ENCODE results near the gene RBPJL.
A peak's percentile ranks its signal among the peaks of the same experiment; 100 is the strongest.

RBPJL gene

DNA sequence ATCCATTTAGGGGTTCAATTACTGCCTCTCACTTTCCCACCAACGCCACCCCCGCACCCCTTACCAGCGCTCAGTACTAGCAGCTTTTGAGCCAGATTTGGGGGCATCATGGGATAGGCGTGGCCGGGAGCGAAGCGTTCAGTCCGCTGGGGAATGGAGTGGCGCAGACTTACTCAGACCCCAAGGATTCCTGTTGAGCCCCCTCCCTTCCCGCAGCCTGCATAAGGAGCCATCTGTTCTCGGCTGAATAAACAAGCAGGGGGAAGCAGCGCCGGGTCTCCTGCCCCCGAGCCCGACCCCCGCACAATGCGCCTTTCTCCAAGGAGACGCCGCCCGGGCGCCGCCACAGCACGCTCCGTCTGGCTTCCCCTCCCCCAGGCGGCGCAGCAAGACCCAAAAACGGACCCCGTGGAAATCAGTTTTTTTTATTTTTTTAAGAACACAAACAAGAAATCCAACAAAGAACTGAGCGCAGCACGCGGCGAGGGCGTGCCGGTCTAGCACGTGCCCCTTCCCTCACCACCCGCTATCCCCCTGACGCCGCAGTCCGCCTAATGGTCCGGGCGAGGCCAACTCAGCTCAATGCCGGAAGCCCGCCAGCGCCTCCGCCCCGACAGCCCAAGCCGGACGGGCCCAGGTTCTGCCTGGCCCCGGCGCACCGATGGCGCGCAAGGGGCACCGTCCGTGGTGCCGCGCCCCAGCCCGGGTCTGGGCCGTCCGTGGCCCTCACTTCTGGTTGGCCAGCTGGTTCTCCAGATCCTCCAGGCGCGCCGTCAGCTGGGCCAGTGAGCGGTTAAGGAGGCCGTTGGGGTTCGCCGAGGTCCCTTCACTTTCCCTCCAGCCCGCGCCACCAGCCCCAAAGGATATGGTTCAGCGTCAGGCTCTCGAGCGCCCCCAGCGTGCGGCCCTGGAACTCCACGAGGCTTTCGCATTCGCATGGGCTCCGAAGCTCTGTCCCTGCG is 13.3 kb upstream of the RBPJL start:
- peak; percentile 69 for DNase-seq

DNA sequence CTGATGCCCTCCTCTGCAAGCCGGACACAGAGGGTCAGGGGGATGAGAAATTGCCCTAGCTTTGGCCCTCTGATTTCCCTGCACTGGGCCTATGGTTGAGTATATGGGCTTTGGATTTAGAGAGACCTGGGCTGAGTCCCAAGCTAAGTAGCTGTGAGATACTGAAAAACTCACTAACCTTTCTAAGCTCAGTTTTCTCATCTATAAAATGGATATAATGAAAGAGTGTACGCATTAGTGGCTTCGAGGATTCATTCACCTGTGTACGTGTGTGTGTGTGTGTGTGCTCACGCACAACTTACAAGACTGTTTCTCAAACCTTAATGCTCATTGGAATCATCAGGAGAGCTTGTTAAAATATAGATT is 12.7 kb upstream of the RBPJL start:
- no peak for DNase-seq

DNA sequence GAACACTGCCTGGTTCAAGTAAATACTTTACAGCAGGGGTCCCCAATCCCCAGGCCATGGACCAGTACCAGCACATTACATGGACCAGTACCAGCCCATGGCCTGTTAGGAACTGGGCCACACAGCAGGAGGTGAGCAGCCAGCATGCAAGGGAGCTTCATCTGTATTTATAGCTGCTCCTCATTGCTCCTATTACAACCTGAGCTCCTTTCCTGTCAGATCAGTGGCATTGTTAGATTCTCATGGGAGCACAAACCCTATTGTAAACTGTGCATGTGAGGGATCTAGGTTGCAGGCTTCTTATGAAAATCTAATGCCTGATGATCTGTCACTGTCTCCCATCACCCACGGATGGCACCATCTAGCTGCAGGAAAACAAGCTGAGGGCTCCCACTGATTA is 12.0 kb upstream of the RBPJL start:
- DNase-seq: no peak

DNA sequence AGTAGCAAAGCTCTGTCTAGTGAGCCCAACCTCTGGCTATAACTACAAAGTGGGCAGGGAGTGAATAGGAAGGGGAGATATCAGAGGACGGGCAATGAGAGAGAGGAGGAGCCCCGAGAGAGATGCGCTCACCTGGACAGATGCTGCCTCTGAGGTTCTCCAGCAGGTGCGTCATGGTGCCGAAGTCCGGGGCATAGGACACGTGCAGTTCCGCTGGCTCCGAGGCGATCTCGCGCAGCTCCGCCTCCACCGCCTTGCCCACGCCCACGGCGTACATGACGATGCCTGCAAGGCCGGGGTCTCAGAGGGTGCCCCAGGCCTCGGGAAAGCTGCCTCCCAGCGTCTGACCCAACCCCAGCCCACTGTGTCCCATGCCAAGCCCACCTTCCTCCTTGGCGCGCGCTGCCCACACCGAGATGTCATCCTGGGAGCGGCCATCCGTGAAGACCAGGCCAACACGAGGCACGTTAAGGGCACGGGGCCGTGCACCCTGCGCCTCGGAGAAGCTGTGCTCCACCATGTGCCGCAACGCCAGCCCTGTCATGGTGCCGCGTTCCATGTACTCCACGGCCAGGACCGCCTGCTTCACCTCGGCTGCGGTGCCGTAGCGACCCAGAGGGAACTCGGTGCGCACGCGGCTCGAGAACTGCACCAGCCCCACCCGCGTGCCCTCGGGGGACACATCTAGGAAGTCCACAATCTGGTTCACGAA is 8.7 kb upstream of the RBPJL start:
- DNase-seq: no peak

DNA sequence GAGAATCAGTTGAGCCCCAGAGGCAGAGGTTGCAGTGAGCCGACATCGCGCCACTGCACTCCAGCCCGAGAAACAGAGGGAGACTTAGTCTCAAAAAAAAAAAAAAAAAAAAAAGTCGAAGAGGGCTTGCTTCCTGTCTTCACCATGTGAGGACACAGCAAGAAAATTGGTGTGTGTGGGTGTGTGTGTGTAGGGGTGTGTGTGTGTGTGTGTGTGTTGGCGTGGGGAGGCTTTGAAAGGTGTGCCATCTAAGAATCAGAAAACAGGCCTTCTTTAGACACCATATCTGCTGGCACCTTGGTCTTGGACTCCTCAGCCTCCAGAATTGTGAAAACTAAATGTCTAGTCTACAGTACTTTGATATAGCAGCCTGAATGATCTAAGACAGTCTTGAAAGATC is 6.9 kb upstream of the RBPJL start:
- no peak for DNase-seq

DNA sequence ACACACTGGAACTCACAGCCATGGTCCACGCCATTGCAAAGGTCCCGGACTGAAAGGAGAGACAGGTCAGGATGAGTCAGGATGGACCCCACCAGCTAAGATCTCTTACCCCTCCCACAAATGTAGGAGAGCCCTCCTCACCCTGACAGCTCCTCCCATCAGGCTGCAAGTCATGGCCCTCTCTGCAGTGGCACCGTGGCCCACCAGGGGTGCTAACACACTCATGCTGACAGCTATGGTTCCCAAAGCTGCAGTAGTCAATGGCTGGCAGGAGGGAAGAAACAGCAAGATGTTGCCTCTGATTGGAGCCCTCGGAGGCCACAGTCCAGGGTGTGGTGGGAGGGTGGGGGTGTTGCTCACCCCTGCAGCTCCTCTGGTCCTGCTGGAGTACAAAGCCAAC is 5.7 kb upstream of the RBPJL start:
- DNase-seq: no peak

DNA sequence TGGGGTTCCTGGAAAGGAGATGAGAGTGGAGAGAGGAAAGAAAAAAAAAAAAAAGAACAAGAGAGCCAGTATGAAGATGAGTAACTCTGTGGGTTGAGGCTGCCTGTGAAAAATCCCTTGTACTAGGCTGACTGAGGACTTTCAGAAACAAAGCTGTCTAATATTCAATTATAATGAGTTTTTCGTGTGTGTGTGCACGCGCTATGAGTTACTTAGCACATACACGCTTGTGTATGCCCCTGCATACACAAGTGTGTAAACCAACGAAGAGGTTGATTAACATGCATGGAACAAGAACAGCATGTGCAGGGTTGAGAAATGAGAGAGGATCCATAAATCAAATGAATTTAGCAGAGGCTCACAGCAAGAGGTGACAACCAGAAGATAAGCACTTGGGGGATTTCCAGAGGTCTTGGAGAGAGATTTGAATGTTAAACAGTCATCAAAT is 4.8 kb upstream of the RBPJL start:
- no peak for DNase-seq

DNA sequence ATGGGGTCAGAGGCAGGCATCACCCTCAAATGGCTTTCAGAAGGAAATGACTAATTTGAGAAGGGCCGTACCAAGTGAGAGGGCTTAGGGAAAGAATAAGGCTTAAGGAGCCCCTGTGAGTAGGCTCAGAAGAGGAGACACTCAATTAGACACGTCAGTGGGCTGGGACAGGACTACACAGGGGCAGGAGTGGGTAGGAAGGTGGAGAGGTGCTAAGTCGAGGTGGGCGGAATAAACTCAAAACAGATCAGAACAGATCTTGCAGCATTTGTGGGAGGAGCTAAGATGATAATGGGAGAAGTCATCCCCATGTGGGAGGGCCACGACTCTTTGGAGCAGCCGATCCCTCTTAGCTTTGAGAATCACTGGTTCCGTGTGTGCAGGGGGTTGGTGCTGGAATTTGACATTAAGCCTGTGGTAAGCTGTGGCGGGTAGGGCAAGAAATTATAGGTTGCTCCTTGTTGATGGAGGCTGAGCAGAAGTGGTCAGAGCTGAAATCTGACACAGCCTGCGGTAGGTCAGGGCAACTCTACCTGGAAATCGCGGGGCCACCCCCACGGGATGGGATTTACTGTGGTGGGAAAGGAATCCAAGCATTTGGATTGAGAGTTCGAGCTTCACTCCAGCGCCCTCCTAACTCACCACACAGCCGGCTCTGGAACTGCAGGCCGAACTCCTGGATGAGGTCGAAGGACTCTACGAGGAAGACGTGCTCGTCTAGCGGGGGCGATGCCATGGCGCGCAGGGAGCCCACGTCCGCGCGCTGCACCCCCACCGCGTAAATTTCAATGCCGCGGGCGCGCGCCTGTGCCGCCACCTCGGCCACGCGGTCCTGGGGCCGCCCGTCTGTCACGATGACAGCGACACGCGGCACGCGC is 2.8 kb upstream of the RBPJL start:
- no peak for DNase-seq

DNA sequence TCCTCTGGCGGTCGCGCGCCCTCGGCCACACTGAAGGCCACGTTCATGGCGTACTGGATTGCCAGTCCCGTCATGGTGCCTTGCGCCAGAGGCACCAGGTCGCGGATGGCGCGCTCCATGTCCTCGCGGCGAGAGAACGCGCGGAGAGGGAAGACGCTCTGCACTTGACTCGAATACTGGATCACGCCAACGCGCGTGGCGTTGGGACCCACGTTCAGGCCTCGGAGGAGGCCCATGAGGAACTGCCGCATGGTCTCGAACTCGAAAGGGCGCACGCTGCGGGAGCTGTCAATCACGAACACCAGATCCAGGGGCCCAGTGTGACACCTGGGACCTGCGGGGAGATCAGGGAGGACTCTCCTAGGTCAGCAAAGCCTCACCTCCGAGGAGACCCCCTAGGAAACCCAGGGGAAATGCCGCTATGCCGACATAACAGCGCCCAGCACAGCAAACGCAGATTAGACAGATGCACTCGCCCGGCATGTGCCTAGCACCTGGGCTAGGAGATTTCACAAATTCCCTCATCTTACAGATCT is 2.1 kb upstream of the RBPJL start:
- DNase-seq: no peak

DNA sequence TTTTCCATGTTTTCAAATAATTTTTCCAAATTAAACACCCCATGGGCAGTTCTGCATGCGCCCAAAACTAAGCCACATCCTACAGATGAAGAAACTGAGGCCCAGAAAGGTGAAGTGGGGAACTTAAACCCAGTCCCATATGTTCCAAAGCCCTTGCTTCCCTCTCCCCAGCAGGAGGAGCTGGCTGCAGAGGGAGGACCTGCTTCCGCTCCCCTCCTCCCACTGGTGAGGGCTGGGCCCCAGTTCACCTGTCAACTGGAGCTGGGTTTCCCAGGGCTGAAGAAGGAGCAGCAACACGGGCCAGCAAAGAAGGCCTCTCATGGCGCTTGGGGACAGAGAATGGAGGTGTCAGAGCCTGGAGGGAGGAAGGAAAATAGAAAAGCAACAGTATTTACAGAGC is 1.4 kb upstream of the RBPJL start:
- DNase-seq: no peak

DNA sequence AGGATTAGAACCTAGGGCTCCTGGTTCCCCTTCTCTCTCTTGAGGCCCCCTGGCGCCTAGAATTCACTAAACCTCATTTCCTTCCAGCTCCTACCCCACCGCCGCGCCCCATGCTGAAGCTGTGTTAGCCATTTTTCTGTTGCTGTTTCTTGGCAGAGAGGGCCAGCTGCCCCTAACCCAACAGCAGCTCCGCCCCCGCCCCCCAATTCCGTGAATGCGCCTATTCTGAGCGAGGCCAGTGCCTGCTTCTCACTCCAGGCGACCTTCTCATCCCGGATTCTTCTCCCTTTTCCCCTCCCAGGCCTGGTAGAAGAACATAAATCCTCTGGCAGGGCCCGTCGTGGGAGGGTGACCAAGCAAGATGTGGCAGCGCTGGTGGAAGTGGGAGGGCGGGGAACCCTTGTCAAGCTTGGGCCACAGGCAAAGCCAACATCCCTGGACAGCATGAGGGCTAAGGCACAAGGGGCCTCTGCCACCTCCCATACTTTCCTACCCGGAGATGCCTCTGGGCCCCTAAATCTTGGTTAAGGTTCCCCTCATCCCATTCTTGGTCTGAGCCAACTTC is 518 bp downstream of the RBPJL start:
- no peak for DNase-seq

DNA sequence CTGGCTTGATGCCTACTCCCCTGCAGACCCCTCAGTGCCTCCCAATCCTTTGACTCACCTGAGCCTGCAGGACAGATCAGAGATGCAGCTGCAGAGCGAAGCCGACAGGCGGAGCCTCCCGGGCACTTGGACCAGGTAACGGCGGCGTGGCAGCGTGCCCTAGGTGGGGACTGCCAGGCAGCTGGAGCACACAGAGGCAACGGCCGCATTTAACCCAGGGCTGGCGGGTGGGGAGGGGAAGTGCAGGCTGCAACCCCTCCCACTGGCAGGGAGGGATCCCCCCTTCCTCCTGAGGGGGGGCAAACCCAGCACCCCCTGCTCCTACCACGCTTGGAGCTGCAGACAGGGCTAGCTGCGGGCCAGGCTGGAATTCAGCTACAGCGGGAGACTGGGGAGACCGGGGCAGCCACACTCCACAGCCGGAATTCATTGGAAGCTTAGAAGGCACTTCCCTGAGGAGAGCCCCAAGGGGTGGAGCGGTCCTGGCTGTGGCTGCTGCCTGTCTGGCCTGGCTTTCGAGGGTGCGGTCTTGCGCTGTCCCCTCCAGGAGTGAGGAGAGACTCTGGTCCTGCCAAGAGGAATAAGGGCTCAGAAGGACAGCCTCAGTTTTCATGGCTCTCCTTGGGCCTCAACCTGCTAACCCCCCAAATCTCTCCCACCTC is 1.6 kb downstream of the RBPJL start, which contains the start of gene MATN4:
Gene MATN4 (minus strand): TSS at position 183 of the 662 bp plus-strand sequence. CDS start 2,717 bp downstream, outside the sequence.
- DNase-seq: no peak

DNA sequence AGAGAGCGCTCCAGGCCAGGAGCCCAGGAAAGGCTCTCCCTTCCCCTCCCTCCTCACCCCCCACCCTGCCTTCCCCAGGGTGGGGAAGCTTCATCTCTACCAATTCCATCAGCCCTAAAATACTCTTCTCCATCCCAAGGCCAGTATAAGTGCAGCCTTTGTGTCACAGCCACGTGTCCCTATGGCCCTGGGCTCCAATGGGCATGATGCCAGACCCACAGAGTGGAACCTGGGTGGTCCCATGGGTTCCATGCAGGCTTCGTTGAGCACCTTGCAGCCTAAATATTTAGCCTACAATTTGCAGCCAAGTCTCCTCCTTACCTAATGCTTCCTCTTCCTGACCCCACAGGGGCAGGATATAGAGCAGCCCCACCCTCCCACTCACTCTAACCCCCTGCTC is 2.4 kb downstream of the RBPJL start:
- no peak for DNase-seq

DNA sequence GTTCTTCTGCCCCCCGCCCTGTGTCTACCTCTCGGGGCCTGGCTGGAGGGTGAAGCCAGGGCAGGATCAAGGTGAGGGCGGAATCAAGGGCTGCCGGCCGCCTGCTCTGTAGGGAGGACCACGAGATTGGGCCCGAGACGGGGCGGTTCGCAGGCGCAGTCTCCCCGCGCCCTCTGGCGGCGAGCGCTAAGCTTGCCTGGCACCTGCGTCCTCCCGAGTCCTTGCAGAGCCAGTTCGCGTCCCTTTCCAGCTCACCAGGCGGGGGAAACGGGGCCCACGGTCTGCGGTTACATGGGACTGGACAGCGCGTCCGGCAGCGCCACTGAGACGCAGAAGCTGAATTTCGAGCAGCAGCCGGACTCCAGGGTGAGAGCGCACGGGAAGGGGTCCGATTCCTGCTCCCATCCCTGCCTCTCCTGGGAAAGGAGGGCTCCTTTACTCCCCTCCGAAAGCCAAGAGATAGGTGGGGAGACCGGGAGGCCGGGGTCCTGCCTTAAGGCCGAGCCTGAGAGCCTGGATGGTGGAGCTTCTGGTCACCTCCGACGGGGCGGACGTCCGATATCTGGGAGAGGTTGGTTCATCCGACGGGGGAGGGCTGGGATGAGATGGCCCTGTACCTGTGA is 5.1 kb downstream of the RBPJL start:
- DNase-seq: peak; percentile 36

DNA sequence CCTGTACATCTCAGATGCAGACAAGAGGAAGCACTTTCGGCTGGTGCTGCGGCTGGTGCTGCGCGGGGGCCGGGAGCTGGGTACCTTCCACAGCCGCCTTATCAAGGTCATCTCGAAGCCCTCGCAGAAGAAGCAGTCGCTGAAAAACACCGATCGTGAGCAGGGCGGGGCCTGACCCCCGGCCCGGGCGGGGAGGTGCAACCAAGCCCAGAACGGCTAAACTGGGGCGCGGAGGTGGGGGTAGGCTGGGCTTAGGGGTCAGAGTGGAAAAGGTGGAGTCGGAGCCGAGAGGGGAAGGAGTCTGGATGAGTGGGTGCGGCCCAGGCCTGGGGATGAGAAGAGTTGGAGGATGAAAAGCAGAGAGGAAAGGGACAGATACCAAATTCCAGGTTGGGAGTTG is 5.6 kb downstream of the RBPJL start:
- no peak for DNase-seq

DNA sequence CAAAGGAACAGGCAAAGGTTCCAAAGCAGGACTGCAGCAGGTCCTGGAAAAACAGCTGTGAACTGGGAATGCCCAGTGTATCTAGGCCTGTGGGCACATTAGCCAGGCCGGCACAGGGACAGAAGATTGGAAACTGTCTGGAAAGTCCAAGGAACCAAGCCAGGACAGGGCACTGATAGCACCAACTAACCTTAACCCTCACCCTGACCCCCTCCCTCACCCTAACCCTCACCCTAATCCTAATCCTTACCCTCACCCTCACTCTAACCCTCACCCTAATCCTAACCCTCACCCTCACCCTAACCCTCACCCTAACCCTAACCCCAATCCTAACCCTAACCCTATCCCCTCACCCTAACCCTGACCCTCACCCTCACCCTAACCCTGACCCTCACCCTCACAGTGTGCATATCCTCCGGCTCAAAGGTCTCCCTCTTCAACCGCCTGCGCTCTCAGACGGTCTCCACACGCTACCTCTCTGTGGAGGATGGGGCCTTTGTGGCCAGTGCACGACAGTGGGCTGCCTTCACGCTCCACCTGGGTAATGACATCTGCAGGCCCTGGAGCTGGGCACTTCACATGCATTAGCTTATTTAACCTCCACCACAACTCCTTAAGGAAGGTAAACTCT is 6.5 kb downstream of the RBPJL start:
- no peak for DNase-seq

DNA sequence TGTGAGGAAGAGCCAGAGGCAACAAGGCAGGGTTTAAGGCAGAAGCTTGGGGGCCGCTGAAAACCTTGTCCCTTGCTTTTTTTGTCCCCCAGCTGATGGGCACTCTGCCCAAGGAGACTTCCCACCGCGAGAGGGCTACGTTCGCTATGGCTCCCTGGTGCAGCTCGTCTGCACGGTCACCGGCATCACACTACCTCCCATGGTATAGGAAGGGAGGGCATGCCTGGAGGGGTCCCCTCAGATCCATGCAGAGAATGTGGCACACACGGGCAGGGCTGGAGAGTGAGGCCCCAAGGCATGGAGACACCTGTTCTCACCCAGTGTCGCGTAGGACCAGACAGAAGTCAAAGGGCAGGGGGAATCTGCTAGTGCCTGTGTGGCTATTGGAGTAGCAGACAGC is 7.3 kb downstream of the RBPJL start:
- no peak for DNase-seq

DNA sequence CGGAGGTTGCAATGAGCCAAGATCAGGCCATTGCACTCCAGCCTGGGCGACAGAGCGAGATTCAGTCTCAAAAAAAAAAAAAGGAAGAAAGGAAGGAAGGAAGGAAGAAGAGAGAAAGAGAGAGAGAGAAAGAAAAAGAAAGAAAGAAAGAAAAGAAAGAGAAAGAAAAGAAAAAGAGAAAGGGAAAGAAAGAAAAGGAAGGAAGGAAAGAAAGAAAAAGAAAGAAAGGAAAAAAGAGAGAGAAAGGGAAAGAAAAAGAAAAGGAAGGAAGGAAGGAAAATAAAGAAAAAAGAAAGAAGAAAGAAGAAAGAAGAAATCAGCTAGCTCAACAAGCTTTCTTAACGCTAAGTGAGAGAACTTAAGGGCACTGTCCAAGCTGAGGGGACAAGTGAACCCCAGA is 9.0 kb downstream of the RBPJL start:
- DNase-seq: no peak

DNA sequence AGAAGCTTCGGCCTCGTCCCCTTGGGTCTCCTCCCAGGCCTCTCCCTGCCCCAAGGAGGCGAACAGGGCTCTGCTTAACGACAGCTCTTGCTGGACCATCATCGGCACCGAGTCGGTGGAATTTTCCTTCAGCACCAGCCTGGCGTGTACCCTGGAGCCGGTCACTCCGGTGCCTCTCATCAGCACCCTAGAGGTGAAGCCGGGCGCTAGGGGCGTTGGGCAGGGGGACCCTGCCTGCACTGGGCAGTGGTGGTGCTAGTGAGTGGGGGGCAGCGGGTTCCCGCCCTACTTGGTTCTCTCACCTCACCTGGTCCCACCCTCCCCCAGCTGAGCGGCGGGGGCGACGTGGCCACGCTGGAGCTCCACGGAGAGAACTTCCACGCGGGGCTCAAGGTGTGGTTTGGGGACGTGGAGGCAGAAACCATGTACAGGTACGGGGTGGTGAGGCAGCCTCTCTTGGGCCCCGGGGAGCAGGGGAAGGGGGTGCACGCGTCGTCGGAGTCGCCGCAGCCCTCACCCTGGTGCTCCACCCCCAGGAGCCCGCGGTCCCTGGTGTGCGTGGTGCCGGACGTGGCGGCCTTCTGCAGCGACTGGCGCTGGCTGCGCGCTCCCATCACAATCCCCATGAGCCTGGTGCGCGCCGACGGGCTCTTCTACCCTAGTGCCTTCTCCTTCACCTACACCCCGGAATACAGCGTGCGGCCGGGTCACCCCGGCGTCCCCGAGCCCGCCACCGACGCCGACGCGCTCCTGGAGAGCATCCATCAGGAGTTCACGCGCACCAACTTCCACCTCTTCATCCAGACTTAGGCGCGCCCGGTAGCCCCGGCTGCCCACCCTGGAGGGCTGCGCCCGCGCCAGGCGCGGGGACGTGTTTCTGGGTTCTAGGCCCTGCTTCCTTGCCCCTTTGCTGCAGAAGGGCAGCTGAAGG is 9.8 kb downstream of the RBPJL start:
- no peak for DNase-seq

DNA sequence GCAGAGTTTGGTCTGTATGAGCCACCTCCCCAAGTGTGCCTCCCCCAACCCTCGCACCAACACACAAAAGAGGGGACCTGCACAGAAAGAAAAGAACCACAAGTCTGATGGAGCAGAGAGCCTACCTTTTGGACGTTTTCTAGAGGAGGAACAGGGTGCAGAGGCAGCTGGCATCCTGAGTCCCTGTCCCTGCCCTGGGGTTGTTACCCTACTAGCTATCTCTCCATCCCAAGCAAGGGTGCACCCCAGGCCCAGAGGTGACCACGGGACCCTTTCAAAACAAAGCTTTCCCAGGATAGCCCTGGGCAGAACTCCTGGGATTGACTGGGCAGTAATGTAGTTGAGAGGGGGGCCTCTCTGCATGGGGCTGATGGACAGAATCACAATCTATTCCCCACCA is 11.2 kb downstream of the RBPJL start:
- no peak for DNase-seq

Measured in GOT3 (cell line).